Calu3 (cell line): ENCODE measurements around the gene CFAP43. TPM values are rescaled to one million over a fixed set of nuclear protein-coding genes. Genes with fewer than 3 reads are reported as not detected.

Source experiments
- BruUV-seq: library from RNA; stranded (reverse); fragments of 400-500 nt; replicated peaks from 2 replicates; lab custom pipeline; 2021; lab: Mats Ljungman, UMichigan
- CTCF ChIA-PET: fragments of 300-600 bp; sonication (Branson Sonifier 250); formaldehyde crosslinking; loops from one replicate; lab custom pipeline; 2022; ENCODE audit warnings: antibody characterized with exemption; lab: Charles Lee
- DNase-seq: peaks from one replicate; pipeline ENCODE4 v3.0.0; 2022
- H3K27ac Mint-ChIP-seq: one replicate; pipeline ENCODE4 v1.8.0; 2022; ENCODE audit warnings: mixed read lengths; ENCODE audit not compliant: unreplicated experiment
- H3K27me3 Mint-ChIP-seq: one replicate; pipeline ENCODE4 v1.8.0; 2022; ENCODE audit warnings: mixed read lengths; ENCODE audit not compliant: unreplicated experiment
- H3K36me3 Mint-ChIP-seq: one replicate; pipeline ENCODE4 v1.8.0; 2022; ENCODE audit warnings: mild to moderate bottlenecking, moderate library complexity, mixed read lengths; ENCODE audit not compliant: insufficient read depth, unreplicated experiment
- H3K4me1 Mint-ChIP-seq: one replicate; pipeline ENCODE4 v1.8.0; 2022; ENCODE audit warnings: mild to moderate bottlenecking, low read depth, mixed read lengths; ENCODE audit not compliant: unreplicated experiment
- H3K4me3 Mint-ChIP-seq: one replicate; pipeline ENCODE4 v1.8.0; 2022; ENCODE audit warnings: mild to moderate bottlenecking, low read depth, moderate library complexity, mixed read lengths; ENCODE audit not compliant: unreplicated experiment
- H3K9me3 Mint-ChIP-seq: one replicate; pipeline ENCODE4 v1.8.0; 2022; ENCODE audit warnings: low read depth, mixed read lengths; ENCODE audit not compliant: unreplicated experiment
- intact Hi-C: fragments of 100-400 bp; cut with micrococcal nuclease; formaldehyde crosslinking; loops from one replicate; pipeline ENCODE4 v1.10.0; 2022; ENCODE audit not compliant: unreplicated experiment
- total RNA-seq: library from RNA; stranded (reverse); gene quantifications from 2 replicates; pipeline ENCODE4 v1.2.3, GENCODE V29; 2022
- TF ChIP-seq, protein P1 (sequence below): fragments of 200-600 bp; IDR thresholded peaks from one replicate; pipeline ENCODE4 v1.8.0; 2022; ENCODE audit warnings: antibody characterized with exemption; ENCODE audit not compliant: unreplicated experiment

The CFAP43 gene
- total RNA-seq, 1 experiment from 2014 or later, result 0.94 TPM

DNA sequence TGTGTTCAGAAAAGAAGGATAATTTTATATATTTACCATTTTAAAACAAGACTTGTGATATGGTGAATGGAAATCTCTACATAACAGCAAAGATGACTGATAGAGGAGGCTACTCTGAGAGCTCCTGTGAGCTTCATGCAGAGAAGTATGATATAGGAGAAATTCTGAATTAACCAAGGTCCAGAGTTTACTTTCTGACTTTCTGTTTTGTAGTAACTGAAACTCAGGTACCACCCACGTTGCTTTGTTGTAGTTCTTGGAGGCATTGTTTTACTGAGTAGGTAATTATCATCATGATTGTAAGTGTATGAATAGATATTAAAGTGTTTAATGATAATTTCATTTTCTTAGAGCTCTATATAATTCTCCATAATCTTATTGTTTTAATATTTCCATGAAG is 128.2 kb downstream of the CFAP43 start:
- CTCF ChIA-PET, result no interaction called here
- no peak for DNase-seq
- no peak overlapping the region for H3K27ac Mint-ChIP-seq
- H3K27me3 Mint-ChIP-seq, result no peaks in the 10 kb centered on the region
- no peak overlapping the region for H3K4me3 Mint-ChIP-seq
- TF ChIP-seq, protein P1, sequence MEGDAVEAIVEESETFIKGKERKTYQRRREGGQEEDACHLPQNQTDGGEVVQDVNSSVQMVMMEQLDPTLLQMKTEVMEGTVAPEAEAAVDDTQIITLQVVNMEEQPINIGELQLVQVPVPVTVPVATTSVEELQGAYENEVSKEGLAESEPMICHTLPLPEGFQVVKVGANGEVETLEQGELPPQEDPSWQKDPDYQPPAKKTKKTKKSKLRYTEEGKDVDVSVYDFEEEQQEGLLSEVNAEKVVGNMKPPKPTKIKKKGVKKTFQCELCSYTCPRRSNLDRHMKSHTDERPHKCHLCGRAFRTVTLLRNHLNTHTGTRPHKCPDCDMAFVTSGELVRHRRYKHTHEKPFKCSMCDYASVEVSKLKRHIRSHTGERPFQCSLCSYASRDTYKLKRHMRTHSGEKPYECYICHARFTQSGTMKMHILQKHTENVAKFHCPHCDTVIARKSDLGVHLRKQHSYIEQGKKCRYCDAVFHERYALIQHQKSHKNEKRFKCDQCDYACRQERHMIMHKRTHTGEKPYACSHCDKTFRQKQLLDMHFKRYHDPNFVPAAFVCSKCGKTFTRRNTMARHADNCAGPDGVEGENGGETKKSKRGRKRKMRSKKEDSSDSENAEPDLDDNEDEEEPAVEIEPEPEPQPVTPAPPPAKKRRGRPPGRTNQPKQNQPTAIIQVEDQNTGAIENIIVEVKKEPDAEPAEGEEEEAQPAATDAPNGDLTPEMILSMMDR, result no peak
- BruUV-seq, result no TSS peak
- intact Hi-C loops, result no loop called here
- H3K4me1 Mint-ChIP-seq, result no peaks in the 10 kb centered on the region
- no peaks in the 10 kb centered on the region for H3K36me3 Mint-ChIP-seq
- H3K9me3 Mint-ChIP-seq, result no peaks in the 10 kb centered on the region

DNA sequence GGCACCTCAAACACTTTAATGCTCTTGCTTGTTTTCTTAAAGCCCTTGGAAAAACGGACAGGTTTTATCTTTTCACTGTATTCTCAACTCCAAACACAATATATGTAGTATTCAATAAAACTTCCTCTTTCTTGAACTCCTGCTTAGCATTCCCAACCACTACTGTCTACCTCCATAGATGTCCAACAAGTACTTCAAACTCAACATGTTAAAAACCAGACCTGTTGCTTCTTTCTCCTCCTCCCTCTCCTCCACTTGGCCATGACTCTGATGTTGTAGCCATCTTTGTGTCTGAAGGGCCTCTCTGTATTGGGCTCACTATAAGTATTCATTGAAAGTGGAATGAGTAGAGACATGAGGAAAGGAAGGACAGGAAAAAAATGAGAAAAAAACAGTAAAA is 130.3 kb downstream of the CFAP43 start:
- Mint-ChIP-seq H3K27ac (no peak overlapping the region), H3K4me1 (no peaks in the 10 kb centered on the region), H3K27me3 (no peaks in the 10 kb centered on the region), H3K9me3 (no peaks in the 10 kb centered on the region), H3K4me3 (no peak overlapping the region), H3K36me3 (no peaks in the 10 kb centered on the region)
- DNase-seq, result no peak
- TF ChIP-seq, protein P1, result no peak
- BruUV-seq, result no TSS peak
- intact Hi-C loops, result no loop called here
- CTCF ChIA-PET, result no interaction called here

- Mint-ChIP-seq H3K27ac (no peak overlapping the region), H3K36me3 (no peaks in the 10 kb centered on the region), H3K27me3 (no peaks in the 10 kb centered on the region), H3K4me1 (no peaks in the 10 kb centered on the region), H3K9me3 (no peaks in the 10 kb centered on the region), H3K4me3 (no peak overlapping the region)
- TF ChIP-seq, protein P1, result no peak
- no TSS peak for BruUV-seq
- CTCF ChIA-PET, result no interaction called here
- intact Hi-C loops, result no loop called here
- no peak for DNase-seq
These were observed 131.4 kb downstream of the CFAP43 start for GRCh38 chr10:104100795-104101194.

DNA sequence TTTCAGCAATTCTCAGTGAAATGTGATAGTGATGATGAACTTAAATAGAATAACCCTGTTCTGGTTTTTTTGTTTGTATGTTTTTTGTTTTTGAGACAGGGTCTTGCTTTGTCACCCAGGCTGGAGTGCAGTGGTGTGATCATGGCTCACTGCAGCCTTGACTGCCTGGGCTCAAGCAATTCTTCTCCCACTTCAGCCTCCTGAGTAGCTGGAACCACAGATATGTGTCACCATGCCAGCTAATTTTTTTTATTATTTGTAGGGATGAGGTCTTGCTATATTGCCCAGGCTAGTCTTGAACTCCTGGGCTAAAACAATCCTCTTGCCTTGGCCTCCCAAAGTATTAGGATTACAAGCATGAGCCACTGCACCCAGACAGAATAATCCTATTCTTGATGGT is 132.2 kb downstream of the CFAP43 start:
- no peak overlapping the region for H3K4me3 Mint-ChIP-seq
- H3K27ac Mint-ChIP-seq, result no peak overlapping the region
- BruUV-seq, result no TSS peak
- H3K36me3 Mint-ChIP-seq, result no peaks in the 10 kb centered on the region
- DNase-seq, result no peak
- CTCF ChIA-PET, result no interaction called here
- no peaks in the 10 kb centered on the region for H3K9me3 Mint-ChIP-seq
- intact Hi-C loops, result no loop called here
- no peaks in the 10 kb centered on the region for H3K27me3 Mint-ChIP-seq
- H3K4me1 Mint-ChIP-seq, result no peaks in the 10 kb centered on the region
- TF ChIP-seq, protein P1, result no peak
